B cell (primary cell): ENCODE data around the gene FMNL2.

Experiments used
- EZH2 ChIP-seq: IDR thresholded peaks from 2 replicates; pipeline ENCODE4 v1.6.1; 2012; ENCODE audit warnings: borderline replicate concordance, low read depth, mild to moderate bottlenecking, moderate library complexity, low read length; ENCODE audit not compliant: insufficient read depth, poor library complexity, severe bottlenecking
- TF ChIP-seq, protein P1 (sequence below): fragments of 200-600 bp; IDR thresholded peaks from one replicate; pipeline ENCODE4 v1.8.0; 2022; ENCODE audit warnings: antibody characterized with exemption, mild to moderate bottlenecking

DNA sequence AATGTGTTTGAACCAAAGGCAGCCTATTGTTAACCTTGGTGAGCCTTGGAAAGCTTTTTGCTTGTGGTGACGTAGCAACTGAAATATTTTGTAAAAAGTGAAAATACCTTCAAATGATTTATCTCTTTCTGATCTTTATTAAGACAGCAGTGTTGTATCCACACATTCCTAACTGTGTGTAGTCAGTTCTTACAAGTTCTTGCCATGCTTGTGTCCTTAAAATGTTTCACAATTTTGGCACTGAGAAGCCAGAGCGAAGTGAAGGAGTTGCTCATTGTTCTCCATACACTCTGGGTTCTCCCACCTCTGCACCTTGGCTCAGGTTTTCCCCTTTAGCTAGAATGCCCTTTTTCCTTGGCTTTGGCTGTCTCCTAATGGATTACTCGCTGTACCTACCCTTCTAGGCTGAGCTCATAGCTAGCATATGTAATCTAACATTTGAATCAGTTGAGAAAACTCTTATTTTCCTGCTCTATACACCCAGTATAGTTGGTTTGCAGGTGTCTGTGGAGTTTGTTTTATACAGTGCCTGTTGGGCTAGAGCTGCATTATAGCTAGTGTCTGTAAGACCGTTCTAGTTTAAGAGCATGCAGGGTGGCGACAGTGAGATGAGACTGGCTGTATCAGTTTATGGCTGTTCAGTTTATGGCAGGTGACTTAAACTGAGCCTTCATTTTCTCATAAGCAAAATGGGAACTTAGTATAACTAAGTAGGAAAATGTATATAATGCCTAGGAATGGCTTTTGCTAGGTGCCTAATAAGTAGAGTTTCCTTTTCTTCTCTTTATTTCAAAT, 45.5 kb downstream of the FMNL2 start:
- no peak for TF ChIP-seq EZH2
- TF ChIP-seq, protein P1, sequence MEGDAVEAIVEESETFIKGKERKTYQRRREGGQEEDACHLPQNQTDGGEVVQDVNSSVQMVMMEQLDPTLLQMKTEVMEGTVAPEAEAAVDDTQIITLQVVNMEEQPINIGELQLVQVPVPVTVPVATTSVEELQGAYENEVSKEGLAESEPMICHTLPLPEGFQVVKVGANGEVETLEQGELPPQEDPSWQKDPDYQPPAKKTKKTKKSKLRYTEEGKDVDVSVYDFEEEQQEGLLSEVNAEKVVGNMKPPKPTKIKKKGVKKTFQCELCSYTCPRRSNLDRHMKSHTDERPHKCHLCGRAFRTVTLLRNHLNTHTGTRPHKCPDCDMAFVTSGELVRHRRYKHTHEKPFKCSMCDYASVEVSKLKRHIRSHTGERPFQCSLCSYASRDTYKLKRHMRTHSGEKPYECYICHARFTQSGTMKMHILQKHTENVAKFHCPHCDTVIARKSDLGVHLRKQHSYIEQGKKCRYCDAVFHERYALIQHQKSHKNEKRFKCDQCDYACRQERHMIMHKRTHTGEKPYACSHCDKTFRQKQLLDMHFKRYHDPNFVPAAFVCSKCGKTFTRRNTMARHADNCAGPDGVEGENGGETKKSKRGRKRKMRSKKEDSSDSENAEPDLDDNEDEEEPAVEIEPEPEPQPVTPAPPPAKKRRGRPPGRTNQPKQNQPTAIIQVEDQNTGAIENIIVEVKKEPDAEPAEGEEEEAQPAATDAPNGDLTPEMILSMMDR, result no peak
